ENCODE data around the gene EFHD1. TPM values are rescaled to one million over a fixed set of nuclear protein-coding genes. Genes with fewer than 3 reads are reported as not detected.

The EFHD1 gene
- total and polyA plus RNA-seq, 2 of the 13 experiments (the other 11 are each of a cell fraction or from before 2014, with no cell fraction given) = 0.09 TPM; not detected in 1

GRCh38 chr2:232632229-232632903 lies 1.0 kb upstream of the EFHD1 start (continued):
- TF ChIP-seq PHF5A (CRISPR knock-in tag; IDR thresholded peaks at IDR 0.05; ENCODE audit: low read depth, unreplicated experiment) (no peak), TRIM22 (IDR thresholded peaks at IDR 0.05) (no peak), KDM2A (CRISPR knock-in tag; IDR thresholded peaks at IDR 0.05; ENCODE audit: borderline replicate concordance, low read depth) (no peak), ATF4 (CRISPR knock-in tag; IDR thresholded peaks at IDR 0.05) (peak in 1 of 2 experiments; percentile 90; a peak in 2 of 4 replicates), RFX1 (IDR thresholded peaks at IDR 0.05) (no peak), GATA4 (IDR thresholded peaks at IDR 0.05; ENCODE audit: borderline replicate concordance, low read depth) (no peak), PPARG (CRISPR knock-in tag; conservative IDR thresholded peaks at IDR 0.05) (no peak), ZNF274 (CRISPR knock-in tag; IDR thresholded peaks at IDR 0.05) (0 out of 2 replicates have a peak, but pooled peaks have one; percentile 30), RCOR2 (CRISPR knock-in tag; IDR thresholded peaks at IDR 0.05) (no peak), MYPOP (CRISPR knock-in tag; IDR thresholded peaks at IDR 0.05) (no peak), KLF15 (CRISPR knock-in tag; IDR thresholded peaks at IDR 0.05; ENCODE audit: borderline replicate concordance) (no peak), NR2F1 (CRISPR knock-in tag; IDR thresholded peaks at IDR 0.05) (0 out of 4 replicates have a peak, but pooled peaks of 1 of the 2 experiments have one; percentile 21), RORA (CRISPR knock-in tag; IDR thresholded peaks at IDR 0.05) (no peak), ZFYVE20 (CRISPR knock-in tag; IDR thresholded peaks at IDR 0.05; ENCODE audit: borderline replicate concordance, low read depth) (no peak), NR2F6 (IDR thresholded peaks at IDR 0.05) (no peak), NR2F6 (CRISPR knock-in tag; IDR thresholded peaks at IDR 0.05) (peak; percentile 31; the same call in 1 of the 2 replicates), FOXA3 (CRISPR knock-in tag; IDR thresholded peaks at IDR 0.05) (0 out of 2 replicates have a peak, but pooled peaks have one; percentile 8), CENPT (CRISPR knock-in tag; IDR thresholded peaks at IDR 0.05; ENCODE audit: low read depth) (no peak), ZNF30 (CRISPR knock-in tag; IDR thresholded peaks at IDR 0.05) (no peak), NPAS2 (CRISPR knock-in tag; IDR thresholded peaks at IDR 0.05; ENCODE audit: borderline replicate concordance) (no peak), FOXK1 (CRISPR knock-in tag; IDR thresholded peaks at IDR 0.05; ENCODE audit: borderline replicate concordance, low read depth) (peak; percentile 47; the same call in 1 of the 2 replicates)
- TF ChIP-seq, protein P1, sequence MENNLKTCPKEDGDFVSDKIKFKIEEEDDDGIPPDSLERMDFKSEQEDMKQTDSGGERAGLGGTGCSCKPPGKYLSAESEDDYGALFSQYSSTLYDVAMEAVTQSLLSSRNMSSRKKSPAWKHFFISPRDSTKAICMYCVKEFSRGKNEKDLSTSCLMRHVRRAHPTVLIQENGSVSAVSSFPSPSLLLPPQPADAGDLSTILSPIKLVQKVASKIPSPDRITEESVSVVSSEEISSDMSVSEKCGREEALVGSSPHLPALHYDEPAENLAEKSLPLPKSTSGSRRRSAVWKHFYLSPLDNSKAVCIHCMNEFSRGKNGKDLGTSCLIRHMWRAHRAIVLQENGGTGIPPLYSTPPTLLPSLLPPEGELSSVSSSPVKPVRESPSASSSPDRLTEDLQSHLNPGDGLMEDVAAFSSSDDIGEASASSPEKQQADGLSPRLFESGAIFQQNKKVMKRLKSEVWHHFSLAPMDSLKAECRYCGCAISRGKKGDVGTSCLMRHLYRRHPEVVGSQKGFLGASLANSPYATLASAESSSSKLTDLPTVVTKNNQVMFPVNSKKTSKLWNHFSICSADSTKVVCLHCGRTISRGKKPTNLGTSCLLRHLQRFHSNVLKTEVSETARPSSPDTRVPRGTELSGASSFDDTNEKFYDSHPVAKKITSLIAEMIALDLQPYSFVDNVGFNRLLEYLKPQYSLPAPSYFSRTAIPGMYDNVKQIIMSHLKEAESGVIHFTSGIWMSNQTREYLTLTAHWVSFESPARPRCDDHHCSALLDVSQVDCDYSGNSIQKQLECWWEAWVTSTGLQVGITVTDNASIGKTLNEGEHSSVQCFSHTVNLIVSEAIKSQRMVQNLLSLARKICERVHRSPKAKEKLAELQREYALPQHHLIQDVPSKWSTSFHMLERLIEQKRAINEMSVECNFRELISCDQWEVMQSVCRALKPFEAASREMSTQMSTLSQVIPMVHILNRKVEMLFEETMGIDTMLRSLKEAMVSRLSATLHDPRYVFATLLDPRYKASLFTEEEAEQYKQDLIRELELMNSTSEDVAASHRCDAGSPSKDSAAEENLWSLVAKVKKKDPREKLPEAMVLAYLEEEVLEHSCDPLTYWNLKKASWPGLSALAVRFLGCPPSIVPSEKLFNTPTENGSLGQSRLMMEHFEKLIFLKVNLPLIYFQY (CRISPR knock-in tag; IDR thresholded peaks at IDR 0.05; ENCODE audit: borderline replicate concordance) = no peak

Measured in HepG2 (cell line).